ENCODE data around the gene PGGHG.

GRCh38 chr11:298406-299065, 9.6 kb downstream of the PGGHG start:
- TF ChIP-seq CTCF (IDR thresholded peaks at IDR 0.05), result no peak
- no peak for TF ChIP-seq POLR2A (IDR thresholded peaks at IDR 0.05)
